SIG-M5 treated with dmso at 0.1 percent for 504 hours (cell line): Measurements from ENCODE around the gene ARL6IP4.

Experiments used
- DNase-seq: peaks from one replicate; lab custom pipeline; 2025; ENCODE audit not compliant: unreplicated experiment; lab: John Stamatoyannopoulos, UW

ARL6IP4 gene

GRCh38 chr12:122958198-122958888, 22.1 kb upstream of the ARL6IP4 start:
- no peak for DNase-seq

- DNase-seq: no peak
Measured at GRCh38 chr12:122959566-122960192, 20.8 kb upstream of the ARL6IP4 start.

- no peak for DNase-seq
Measured at GRCh38 chr12:122960193-122960569, 20.3 kb upstream of the ARL6IP4 start.

- no peak for DNase-seq
Measured at GRCh38 chr12:122961531-122962329, 18.8 kb upstream of the ARL6IP4 start.

GRCh38 chr12:122963941-122964265, 16.6 kb upstream of the ARL6IP4 start:
- no peak for DNase-seq

- no peak for DNase-seq
Measured at GRCh38 chr12:122964439-122965257, 15.8 kb upstream of the ARL6IP4 start.

- DNase-seq: no peak
Measured at GRCh38 chr12:122965321-122965751, 15.1 kb upstream of the ARL6IP4 start.

GRCh38 chr12:122965851-122966742, 14.4 kb upstream of the ARL6IP4 start, which contains the start of gene ABCB9:
TSS of gene ABCB9 (minus strand) at chr12:122966463. CDS start at chr12:122960235, 6,228 bp downstream.
- peak; percentile 91 for DNase-seq

GRCh38 chr12:122966743-122967550, 13.5 kb upstream of the ARL6IP4 start:
- no peak for DNase-seq

GRCh38 chr12:122968104-122968503, 12.4 kb upstream of the ARL6IP4 start:
- no peak for DNase-seq

GRCh38 chr12:122969676-122970075, 10.8 kb upstream of the ARL6IP4 start:
- DNase-seq: no peak

GRCh38 chr12:122974274-122974891, 6.1 kb upstream of the ARL6IP4 start:
- DNase-seq: peak; percentile 99

- DNase-seq: peak; percentile 95
Measured at GRCh38 chr12:122974892-122975789, 5.3 kb upstream of the ARL6IP4 start, which contains the start of gene OGFOD2. TSS of gene OGFOD2 (plus strand) at chr12:122975244. CDS start at chr12:122975252, 8 bp downstream.

- peak; percentile 26 for DNase-seq
Measured at GRCh38 chr12:122975790-122976647, 4.5 kb upstream of the ARL6IP4 start.

- no peak for DNase-seq
Measured at GRCh38 chr12:122976648-122976975, 3.9 kb upstream of the ARL6IP4 start.

- no peak for DNase-seq
Measured at GRCh38 chr12:122977153-122977552, 3.3 kb upstream of the ARL6IP4 start.
